CD4-positive, alpha-beta T cell (primary cell): Measurements from ENCODE around the gene C1QC. TPM values are rescaled to one million over a fixed set of nuclear protein-coding genes. Genes with fewer than 3 reads are reported as not detected.

Experiments
- ATAC-seq: fragments of 200-7000 bp; cut with Tn5 transposase; one replicate; pipeline ENCODE4 v1.10.0; 2022; ENCODE audit warnings: mild to moderate bottlenecking; ENCODE audit not compliant: poor library complexity
- CTCF ChIA-PET: fragments of 350-600 bp; sonication (Branson Sonifier 250); formaldehyde crosslinking; loops from one replicate; lab custom pipeline; 2021; ENCODE audit warnings: antibody characterized with exemption, inconsistent platforms; lab: Charles Lee
- POLR2A ChIA-PET: fragments of 350-600 bp; sonication (Branson Sonifier 250); formaldehyde crosslinking; loops from one replicate; lab custom pipeline; 2021; ENCODE audit warnings: antibody characterized with exemption, inconsistent platforms; lab: Charles Lee
- DNase-seq, 14 experiments: peaks; one replicate each; pipeline ENCODE4 v3.0.0-alpha.2; 2013 to 2020; ENCODE audit warnings: mixed read lengths in 2 of 14
- H3K27ac ChIP-seq, 2 donors: one replicate each; pipeline versions ENCODE4 v1.5.1 to v1.7.0; 2013; ENCODE audit warnings: low read length in 2 of 2, low read depth in 1 of 2, mild to moderate bottlenecking in 1 of 2
- H3K27me3 ChIP-seq, 2 experiments: 1 replicate in 1 of 2; 2 replicates in 1 of 2; pipeline versions ENCODE4 v1.6.1 to v1.7.0; 2013; ENCODE audit warnings: low read length in 2 of 2, control low read depth in 1 of 2, mild to moderate bottlenecking in 1 of 2, moderate library complexity in 1 of 2; ENCODE audit not compliant: insufficient read depth in 2 of 2, control insufficient read depth in 1 of 2
- H3K36me3 ChIP-seq: one replicate; pipeline ENCODE4 v1.6.1; 2013; ENCODE audit warnings: low read length, control low read depth; ENCODE audit not compliant: insufficient read depth
- H3K4me1 ChIP-seq: one replicate; pipeline ENCODE4 v1.6.1; 2013; ENCODE audit warnings: low read length, control low read depth; ENCODE audit not compliant: insufficient read depth
- H3K4me3 ChIP-seq: one replicate; pipeline ENCODE4 v1.5.1; 2013; ENCODE audit warnings: mild to moderate bottlenecking, low read length, moderate library complexity
- H3K9me3 ChIP-seq, 2 experiments: 1 replicate in 1 of 2; 2 replicates in 1 of 2; pipeline versions ENCODE4 v1.6.1 to v1.7.0; 2013; ENCODE audit warnings: low read length in 2 of 2, mild to moderate bottlenecking in 2 of 2, control low read depth in 1 of 2, moderate library complexity in 1 of 2; ENCODE audit not compliant: control insufficient read depth in 1 of 2, insufficient read depth in 1 of 2
- H3K27ac Mint-ChIP-seq: one replicate; pipeline ENCODE4 v1.8.0; 2020; ENCODE audit warnings: mixed read lengths
- H3K27me3 Mint-ChIP-seq: one replicate; pipeline ENCODE4 v1.8.0; 2021; ENCODE audit warnings: mixed read lengths
- H3K36me3 Mint-ChIP-seq: one replicate; pipeline ENCODE4 v1.8.0; 2021; ENCODE audit warnings: low read depth, mixed read lengths
- H3K4me1 Mint-ChIP-seq: one replicate; pipeline ENCODE4 v1.8.0; 2021; ENCODE audit warnings: low read depth, mixed read lengths
- H3K4me3 Mint-ChIP-seq: one replicate; pipeline ENCODE4 v1.8.0; 2020; ENCODE audit warnings: mild to moderate bottlenecking, mixed read lengths
- H3K9me3 Mint-ChIP-seq: one replicate; pipeline ENCODE4 v1.8.0; 2020; ENCODE audit warnings: mixed read lengths
- CTCF ChIP-seq: fragments of 200-600 bp; IDR thresholded peaks from one replicate; pipeline ENCODE4 v1.8.0; 2022; ENCODE audit warnings: antibody characterized with exemption, mild to moderate bottlenecking
- intact Hi-C, 2 experiments: fragments of 100-400 bp; cut with DNase I in 1 of 2; cut with micrococcal nuclease in 1 of 2; formaldehyde crosslinking; loops; one replicate each; pipeline versions ENCODE4 v1.15.1 to v1.9.0; 2023 to 2025; cut with DNase I, micrococcal nuclease
- total RNA-seq, 174 experiments: library from RNA in 2 of 174; stranded (reverse) in 2 of 174; gene quantifications; one replicate each; pipeline ENCODE4 v1.2.3 and lab custom pipeline; 2021 to 2026

The C1QC gene
- total RNA-seq, 2 experiments from 2014 or later, result not detected

GRCh38 chr1:22602060-22602740 lies 41.2 kb upstream of the C1QC start:
- H3K36me3 Mint-ChIP-seq, result no peaks in the 10 kb centered on the region
- CTCF ChIA-PET, result no interaction called here

GRCh38 chr1:22606161-22606560 lies 37.3 kb upstream of the C1QC start:
- no peak overlapping the region for H3K4me3 ChIP-seq
- POLR2A ChIA-PET, result no interaction called here
- H3K9me3 Mint-ChIP-seq, result no peaks in the 10 kb centered on the region
- ATAC-seq (no peak), DNase-seq (no peak)
- intact Hi-C loops, result no loop called here
- H3K36me3 Mint-ChIP-seq, result no peaks in the 10 kb centered on the region
- no peaks in the 10 kb centered on the region for H3K36me3 ChIP-seq
- H3K27me3 ChIP-seq, result peaks cover 18 to 21% of the 10 kb centered on the region in 2 experiments
- no peaks in the 10 kb centered on the region for H3K4me1 ChIP-seq
- no peaks in the 10 kb centered on the region for H3K9me3 ChIP-seq
- no peak overlapping the region for H3K4me3 Mint-ChIP-seq
- H3K4me1 Mint-ChIP-seq, result no peaks in the 10 kb centered on the region
- no peak overlapping the region for H3K27ac ChIP-seq
- no peak overlapping the region for H3K27ac Mint-ChIP-seq
- no peak for TF ChIP-seq CTCF
- H3K27me3 Mint-ChIP-seq, result peaks cover 77% of the 10 kb centered on the region
- CTCF ChIA-PET, result no interaction called here

More at GRCh38 chr1:22602060-22602740, 41.2 kb upstream of the C1QC start:
- no peaks in the 10 kb centered on the region for H3K36me3 ChIP-seq
- H3K27ac ChIP-seq, result no peak overlapping the region
- DNase-seq, result no peak
- no peaks in the 10 kb centered on the region for H3K4me1 Mint-ChIP-seq
- no peak for ATAC-seq
- no peak for TF ChIP-seq CTCF
- H3K27ac Mint-ChIP-seq, result no peak overlapping the region
- POLR2A ChIA-PET, result no interaction called here
- H3K4me3 ChIP-seq, result no peak overlapping the region
- peaks cover 8 to 11% of the 10 kb centered on the region in 2 experiments for H3K27me3 ChIP-seq
- H3K4me1 ChIP-seq, result no peaks in the 10 kb centered on the region
- H3K9me3 ChIP-seq, result no peaks in the 10 kb centered on the region
- intact Hi-C loops, result no loop called here
- no peaks in the 10 kb centered on the region for H3K9me3 Mint-ChIP-seq
- no peak overlapping the region for H3K4me3 Mint-ChIP-seq
- peaks cover 40% of the 10 kb centered on the region for H3K27me3 Mint-ChIP-seq

- no peaks in the 10 kb centered on the region for H3K4me1 Mint-ChIP-seq
- no peaks in the 10 kb centered on the region for H3K36me3 ChIP-seq
- ChIA-PET CTCF (no interaction called here), POLR2A (no interaction called here)
- H3K27ac ChIP-seq, result no peak overlapping the region
- H3K4me3 Mint-ChIP-seq, result no peak overlapping the region
- intact Hi-C loops, result no loop called here
- H3K9me3 ChIP-seq, result no peaks in the 10 kb centered on the region
- peaks cover 19 to 21% of the 10 kb centered on the region in 2 experiments for H3K27me3 ChIP-seq
- H3K9me3 Mint-ChIP-seq, result no peaks in the 10 kb centered on the region
- no peaks in the 10 kb centered on the region for H3K36me3 Mint-ChIP-seq
- ATAC-seq (no peak), DNase-seq (no peak)
- no peak for TF ChIP-seq CTCF
- no peak overlapping the region for H3K4me3 ChIP-seq
- H3K27ac Mint-ChIP-seq, result no peak overlapping the region
- H3K4me1 ChIP-seq, result no peaks in the 10 kb centered on the region
- peaks cover 85% of the 10 kb centered on the region for H3K27me3 Mint-ChIP-seq
Observed at GRCh38 chr1:22607154-22607553, 36.3 kb upstream of the C1QC start.
